Thyroid gland (tissue), 4 donors: ENCODE results near the gene KANSL1. TPM values are rescaled to one million over a fixed set of nuclear protein-coding genes. Genes with fewer than 3 reads are reported as not detected.

Experiments used
- DNase-seq, 2 donors: peaks; one replicate each; pipeline ENCODE4 v3.0.0-alpha.2; 2019
- H3K27ac ChIP-seq, 3 donors: fragments of 200-600 bp; sonication (generic); 1 replicate in 2 of 3; 2 replicates in 1 of 3; pipeline ENCODE4 v1.5.1; 2016 to 2019; ENCODE audit warnings: mild to moderate bottlenecking in 1 of 3, moderate library complexity in 1 of 3
- H3K27me3 ChIP-seq: fragments of 200-600 bp; sonication (generic); one replicate; pipeline ENCODE4 v1.5.1; 2019
- H3K36me3 ChIP-seq, 2 donors: fragments of 200-600 bp; sonication (generic); one replicate each; pipeline ENCODE4 v1.5.1; 2016 to 2019
- H3K4me1 ChIP-seq, 2 donors: fragments of 200-600 bp; sonication (generic); one replicate each; pipeline ENCODE4 v1.5.1; 2017 to 2019
- H3K4me3 ChIP-seq, 3 donors: fragments of 200-600 bp; sonication (generic); replicated peaks in 1 of 3; 1 replicate in 2 of 3; 2 replicates in 1 of 3; pipeline ENCODE4 v1.5.1; 2016; ENCODE audit warnings: mild to moderate bottlenecking in 1 of 3
- H3K9me3 ChIP-seq: fragments of 200-600 bp; sonication (generic); one replicate; pipeline ENCODE4 v1.5.1; 2017
- POLR2A ChIP-seq, 2 donors: fragments of 450-650 bp; IDR thresholded peaks; one replicate each; pipeline ENCODE4 v1.6.1; 2017; ENCODE audit warnings: antibody characterized with exemption in 2 of 2, mild to moderate bottlenecking in 2 of 2, moderate library complexity in 1 of 2
- WGBS, 2 donors: methylation state at CpG; one replicate each; pipeline ENCODE4 v1.1.5; 2017; 5-methylcytosine and 5-hydroxymethylcytosine counted together
- intact Hi-C: fragments of 100-400 bp; cut with DNase I; formaldehyde crosslinking; loops from one replicate; pipeline ENCODE4 v1.15.1; 2023
- total RNA-seq, 4 donors: library from RNA; depleted of rRNA; stranded (reverse); fragments of >200 nt; gene quantifications; one replicate each; pipeline ENCODE4 v1.2.3, GENCODE V29; 2016
- TF ChIP-seq, protein P1 (sequence below), 6 experiments: fragments of 200-600 bp in 3 of 6; fragments of 450-650 bp in 3 of 6; sonication (generic) in 3 of 6; IDR thresholded peaks; one replicate each; pipeline ENCODE4 v1.5.1; 2016 to 2019; ENCODE audit warnings: antibody characterized with exemption in 6 of 6, mild to moderate bottlenecking in 2 of 6, inconsistent platforms in 1 of 6, moderate library complexity in 1 of 6

KANSL1 gene
- total RNA-seq, 4 donors from 2014 or later: 90.7 to 209 (median 124) TPM

DNA sequence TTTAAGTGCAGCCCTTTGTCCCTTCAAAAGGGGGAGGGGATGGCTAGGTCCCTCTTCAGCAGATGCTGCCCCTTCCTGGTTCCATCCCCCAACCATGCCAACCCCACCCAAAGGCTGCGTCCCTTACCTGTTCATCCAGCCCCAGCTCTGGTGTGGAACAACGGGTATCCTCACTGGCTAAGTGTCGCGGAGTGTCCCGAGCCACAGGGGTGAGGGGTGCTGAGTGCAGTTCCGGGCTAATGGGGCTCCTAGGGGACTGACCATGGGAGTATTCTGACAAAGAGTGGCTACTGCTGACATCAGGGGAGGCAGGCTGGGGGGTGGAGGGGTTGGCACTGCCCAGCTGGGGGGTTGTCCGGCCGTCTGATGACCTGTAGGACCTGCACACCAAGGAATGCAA is 161.3 kb downstream of the KANSL1 start:
- H3K9me3 ChIP-seq: no peaks in the 10 kb centered on the region
- intact Hi-C loops: no loop called here
- no peaks in the 10 kb centered on the region for H3K4me1 ChIP-seq
- H3K27me3 ChIP-seq: no peaks in the 10 kb centered on the region
- H3K27ac ChIP-seq: no peak overlapping the region
- no peak overlapping the region for H3K4me3 ChIP-seq
- WGBS, 2 donors: 92 to 97% methylated on average over 2 to 8 of the region's 8 CpGs
- H3K36me3 ChIP-seq: peaks cover 48 to 51% of the 10 kb centered on the region in 2 donors
- TF ChIP-seq, protein P1, sequence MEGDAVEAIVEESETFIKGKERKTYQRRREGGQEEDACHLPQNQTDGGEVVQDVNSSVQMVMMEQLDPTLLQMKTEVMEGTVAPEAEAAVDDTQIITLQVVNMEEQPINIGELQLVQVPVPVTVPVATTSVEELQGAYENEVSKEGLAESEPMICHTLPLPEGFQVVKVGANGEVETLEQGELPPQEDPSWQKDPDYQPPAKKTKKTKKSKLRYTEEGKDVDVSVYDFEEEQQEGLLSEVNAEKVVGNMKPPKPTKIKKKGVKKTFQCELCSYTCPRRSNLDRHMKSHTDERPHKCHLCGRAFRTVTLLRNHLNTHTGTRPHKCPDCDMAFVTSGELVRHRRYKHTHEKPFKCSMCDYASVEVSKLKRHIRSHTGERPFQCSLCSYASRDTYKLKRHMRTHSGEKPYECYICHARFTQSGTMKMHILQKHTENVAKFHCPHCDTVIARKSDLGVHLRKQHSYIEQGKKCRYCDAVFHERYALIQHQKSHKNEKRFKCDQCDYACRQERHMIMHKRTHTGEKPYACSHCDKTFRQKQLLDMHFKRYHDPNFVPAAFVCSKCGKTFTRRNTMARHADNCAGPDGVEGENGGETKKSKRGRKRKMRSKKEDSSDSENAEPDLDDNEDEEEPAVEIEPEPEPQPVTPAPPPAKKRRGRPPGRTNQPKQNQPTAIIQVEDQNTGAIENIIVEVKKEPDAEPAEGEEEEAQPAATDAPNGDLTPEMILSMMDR (IDR thresholded peaks at IDR 0.05): no peak
- no peak for TF ChIP-seq POLR2A (IDR thresholded peaks at IDR 0.05)
- no peak for DNase-seq

DNA sequence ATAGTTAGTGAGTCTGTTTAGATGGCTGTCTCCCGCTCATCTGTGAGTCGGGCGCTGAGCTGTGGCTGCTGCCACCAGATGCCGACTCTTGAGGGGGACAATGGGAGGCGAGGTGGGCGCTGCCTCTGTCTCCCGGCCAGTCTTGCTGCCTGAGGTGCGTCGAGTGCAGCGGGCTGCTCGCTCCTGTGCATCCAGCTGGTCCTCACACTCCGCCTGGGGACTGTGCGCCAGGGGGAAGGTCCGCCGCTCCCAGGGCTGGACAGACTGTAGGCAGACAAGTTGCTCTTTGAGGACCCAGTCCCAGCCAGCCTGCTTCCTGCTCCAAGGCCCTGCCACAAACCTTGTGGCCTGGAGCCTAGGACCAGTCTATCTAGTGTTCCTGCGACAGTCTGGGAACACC is 161.8 kb downstream of the KANSL1 start:
- Histone ChIP-seq H3K36me3 (peaks cover 44 to 46% of the 10 kb centered on the region in 2 donors), H3K27ac (no peak overlapping the region), H3K27me3 (no peaks in the 10 kb centered on the region), H3K4me1 (peaks cover 0 to 3% of the 10 kb centered on the region in 2 donors), H3K4me3 (no peak overlapping the region), H3K9me3 (no peaks in the 10 kb centered on the region)
- peak in 1 of 2 donors; percentile 16 for DNase-seq
- TF ChIP-seq, protein P1 (IDR thresholded peaks at IDR 0.05): no peak
- no peak for TF ChIP-seq POLR2A (IDR thresholded peaks at IDR 0.05)
- 89 to 91% methylated on average over 12 to 13 of the region's 16 CpGs for WGBS, 2 donors
- intact Hi-C loops: no loop called here

DNA sequence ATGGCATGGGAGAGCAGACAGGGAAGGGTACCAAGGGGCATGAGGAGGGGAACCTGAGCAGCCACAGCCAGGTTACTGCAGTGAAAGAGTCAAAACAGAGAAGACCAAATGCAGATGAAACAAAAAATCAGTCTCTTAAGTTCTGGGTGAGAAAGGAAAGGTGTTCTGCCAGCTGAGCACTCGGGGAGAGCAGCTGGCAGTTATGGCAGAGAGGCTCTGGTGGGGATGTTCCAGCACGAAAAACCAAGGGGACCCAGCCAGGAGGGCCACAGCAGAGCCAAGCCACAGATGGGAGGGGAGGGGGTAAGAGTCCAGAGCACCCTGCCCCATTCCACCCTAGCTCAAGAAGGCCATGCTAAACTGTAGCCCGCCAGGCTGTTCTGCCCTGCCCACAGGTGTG is 162.5 kb downstream of the KANSL1 start:
- Histone ChIP-seq H3K4me1 (peaks cover 0 to 10% of the 10 kb centered on the region in 2 donors), H3K9me3 (no peaks in the 10 kb centered on the region), H3K4me3 (no peak overlapping the region), H3K27ac (no peak overlapping the region), H3K36me3 (peaks cover 39 to 40% of the 10 kb centered on the region in 2 donors), H3K27me3 (no peaks in the 10 kb centered on the region)
- WGBS, 2 donors: 88 to 93% methylated on average over 3 of the region's 3 CpGs
- TF ChIP-seq POLR2A (IDR thresholded peaks at IDR 0.05): no peak
- TF ChIP-seq, protein P1 (IDR thresholded peaks at IDR 0.05): no peak
- no peak for DNase-seq
- intact Hi-C loops: no loop called here

DNA sequence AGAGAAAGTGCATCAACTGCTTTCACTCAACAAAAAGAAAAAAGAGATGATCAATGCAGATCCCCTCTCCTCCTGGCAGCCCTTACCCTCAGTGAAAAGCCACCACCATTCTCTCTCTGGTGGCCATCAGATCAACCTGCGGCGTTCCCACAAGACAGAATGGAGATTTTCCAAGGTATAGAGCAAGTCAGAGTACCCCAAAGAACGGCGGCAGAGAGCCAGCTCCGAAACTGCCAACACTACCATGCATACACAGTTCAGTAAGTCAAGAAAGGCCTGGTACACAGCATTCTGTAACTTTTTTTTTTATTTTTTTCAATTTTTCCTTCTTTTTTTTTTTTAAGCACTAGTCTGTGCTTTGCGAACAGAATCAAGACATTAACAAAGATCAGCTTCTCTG is 163.6 kb downstream of the KANSL1 start:
- no peak overlapping the region for H3K4me3 ChIP-seq
- WGBS, 2 donors: 98% methylated on average over 6 of the region's 6 CpGs

DNA sequence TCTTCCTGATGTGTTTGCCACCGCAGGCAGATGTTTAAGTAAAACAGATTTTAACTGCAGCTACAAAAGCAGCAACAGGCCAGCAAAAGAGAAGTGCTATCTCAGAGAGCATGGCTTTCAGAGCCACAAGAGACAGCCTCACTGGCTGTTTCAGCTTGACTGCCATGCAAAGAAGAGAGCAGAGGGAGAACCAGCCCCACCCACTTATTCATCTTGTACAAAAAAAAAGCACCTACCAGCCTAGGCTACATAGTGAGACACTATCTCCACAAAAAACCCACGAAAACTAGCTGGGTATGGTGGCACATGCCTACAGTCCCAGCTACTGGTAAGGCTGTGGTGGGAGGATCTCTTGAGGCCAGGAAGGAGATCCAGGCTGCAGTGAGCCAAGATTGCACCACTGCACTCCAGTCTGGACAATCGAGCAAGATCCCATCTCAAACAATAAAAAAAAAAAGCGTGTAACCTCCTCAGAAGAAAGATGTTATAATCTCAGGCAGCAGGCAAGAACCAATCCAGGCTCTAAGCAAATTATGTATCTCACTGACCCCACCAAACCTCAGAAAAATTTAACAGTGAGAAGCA is 164.2 kb downstream of the KANSL1 start:
- no peak overlapping the region for H3K4me3 ChIP-seq
- WGBS, 2 donors: 86 to 87% methylated on average over 4 of the region's 4 CpGs
- TF ChIP-seq POLR2A (IDR thresholded peaks at IDR 0.05): no peak
- TF ChIP-seq, protein P1 (IDR thresholded peaks at IDR 0.05): no peak
- peaks cover 33 to 35% of the 10 kb centered on the region in 2 donors for H3K36me3 ChIP-seq
- intact Hi-C loops: no loop called here
- H3K27ac ChIP-seq: no peak overlapping the region
- DNase-seq: no peak
- no peaks in the 10 kb centered on the region for H3K27me3 ChIP-seq
- no peaks in the 10 kb centered on the region for H3K9me3 ChIP-seq
- peaks cover 0 to 14% of the 10 kb centered on the region in 2 donors for H3K4me1 ChIP-seq

More for the DNA sequence above, 163.6 kb downstream of the KANSL1 start:
- no peak overlapping the region for H3K27ac ChIP-seq
- TF ChIP-seq, protein P1 (IDR thresholded peaks at IDR 0.05): no peak
- TF ChIP-seq POLR2A (IDR thresholded peaks at IDR 0.05): no peak
- peaks cover 0 to 14% of the 10 kb centered on the region in 2 donors for H3K4me1 ChIP-seq
- no peaks in the 10 kb centered on the region for H3K9me3 ChIP-seq
- no peaks in the 10 kb centered on the region for H3K27me3 ChIP-seq
- intact Hi-C loops: no loop called here
- H3K36me3 ChIP-seq: peaks cover 35 to 40% of the 10 kb centered on the region in 2 donors
- DNase-seq: no peak
